Glomerular endothelial cell (primary cell): ENCODE data around the gene GAST. TPM values are rescaled to one million over a fixed set of nuclear protein-coding genes. Genes with fewer than 3 reads are reported as not detected.

Source experiments
- DNase-seq: peaks from one replicate; pipeline ENCODE4 v3.0.0-alpha.2; 2011; ENCODE audit warnings: low read depth, low spot score; ENCODE audit errors: extremely low read depth
- total RNA-seq: library from RNA; depleted of rRNA; stranded (reverse); fragments of >200 nt; gene quantifications from 2 replicates; pipeline ENCODE4 v1.2.3, GENCODE V29; 2015

GAST gene
- total RNA-seq, 1 donor from 2014 or later, result not detected

GRCh38 chr17:41738801-41739112, 26.6 kb downstream of the GAST start:
- DNase-seq, result no peak

- DNase-seq, result no peak
Observed at GRCh38 chr17:41739661-41740352, 27.7 kb downstream of the GAST start.

- DNase-seq, result no peak
Observed at GRCh38 chr17:41740506-41740905, 28.4 kb downstream of the GAST start.

GRCh38 chr17:41741709-41742108, 29.6 kb downstream of the GAST start:
- DNase-seq, result no peak

- DNase-seq, result no peak
Observed at GRCh38 chr17:41748275-41748674, 36.1 kb downstream of the GAST start.

- no peak for DNase-seq
Observed at GRCh38 chr17:41750862-41751261, 38.7 kb downstream of the GAST start.

- no peak for DNase-seq
Observed at GRCh38 chr17:41751288-41751687, 39.2 kb downstream of the GAST start.

- DNase-seq, result no peak
Observed at GRCh38 chr17:41754066-41754465, 41.9 kb downstream of the GAST start.

- DNase-seq, result no peak
Observed at GRCh38 chr17:41758601-41759000, 46.5 kb downstream of the GAST start.

GRCh38 chr17:41760878-41761277, 48.7 kb downstream of the GAST start:
- DNase-seq, result no peak

GRCh38 chr17:41762391-41762790, 50.3 kb downstream of the GAST start:
- DNase-seq, result no peak

GRCh38 chr17:41762841-41763240, 50.7 kb downstream of the GAST start:
- DNase-seq, result no peak

- no peak for DNase-seq
Observed at GRCh38 chr17:41763327-41763726, 51.2 kb downstream of the GAST start.

Other genes with a start within 250 kb of the GAST start
- gene KRT32, start 244.9 kb upstream of the GAST start, total RNA-seq, result not detected in 2 replicates
- not detected in 2 replicates for gene KRT35, start 231.2 kb upstream of the GAST start, total RNA-seq
- not detected in 2 replicates for gene KRT36, start 222.4 kb upstream of the GAST start, total RNA-seq
- gene KRT13, start 206.7 kb upstream of the GAST start, total RNA-seq, result not detected in 2 replicates
- gene KRT15, start 193.4 kb upstream of the GAST start, total RNA-seq, result 3.4 and 11.4 TPM in 2 replicates
- 23.7 and 211 TPM in 2 replicates for gene KRT19, start 184.0 kb upstream of the GAST start, total RNA-seq
- not detected in 2 replicates for gene KRT9, start 140.3 kb upstream of the GAST start, total RNA-seq
- gene KRT14, start 125.4 kb upstream of the GAST start, total RNA-seq, result not detected in 2 replicates
- gene KRT16, start 99.6 kb upstream of the GAST start, total RNA-seq, result not detected in 2 replicates
- 2.7 TPM in 1 of 2 replicates, not detected in the other for gene KRT17, start 87.8 kb upstream of the GAST start, total RNA-seq
- gene EIF1, start 23.4 kb upstream of the GAST start, total RNA-seq, result 229 and 367 TPM in 2 replicates
- gene HAP1, start 22.3 kb downstream of the GAST start, total RNA-seq, result 0.99 TPM in 1 of 2 replicates, not detected in the other
- gene JUP, start 74.4 kb downstream of the GAST start, total RNA-seq, result 535 and 764 TPM in 2 replicates
- gene P3H4, start 99.6 kb downstream of the GAST start, total RNA-seq, result 63.0 and 85.1 TPM in 2 replicates
- 230 and 241 TPM in 2 replicates for gene FKBP10, start 100.7 kb downstream of the GAST start, total RNA-seq
- gene NT5C3B, start 123.9 kb downstream of the GAST start, total RNA-seq, result 52.7 and 69.1 TPM in 2 replicates
- gene KLHL10, start 125.5 kb downstream of the GAST start, total RNA-seq, result not detected in 2 replicates
- gene KLHL11, start 153.1 kb downstream of the GAST start, total RNA-seq, result 15.4 and 15.8 TPM in 2 replicates
- 286 and 388 TPM in 2 replicates for gene ACLY, start 206.6 kb downstream of the GAST start, total RNA-seq
- gene ODAD4, start 218.3 kb downstream of the GAST start, total RNA-seq, result 0.15 and 0.58 TPM in 2 replicates